ENCODE data around the gene MAP4K1.

Gene MAP4K1

GRCh38 chr19:38543286-38543806 is 74.4 kb downstream of the MAP4K1 start:
- no peak for DNase-seq

- no peak for DNase-seq
These were observed 75.7 kb downstream of the MAP4K1 start for GRCh38 chr19:38542040-38542439.

- DNase-seq, result no peak
These were observed 78.0 kb downstream of the MAP4K1 start for GRCh38 chr19:38539751-38540150.

- no peak for DNase-seq
These were observed 78.8 kb downstream of the MAP4K1 start for GRCh38 chr19:38538793-38539528.

GRCh38 chr19:38538386-38538785 is 79.4 kb downstream of the MAP4K1 start:
- no peak for DNase-seq

Data from activated CD4-positive, CD25-positive, alpha-beta regulatory T cell (primary cell).